ENCODE measurements around the gene SH3BP1.
"Not testable (repeated sequence)": the region's sequence is repeated elsewhere in the genome, so short reads cannot be mapped to it uniquely, and the experiment has no call there.

SH3BP1 gene

DNA sequence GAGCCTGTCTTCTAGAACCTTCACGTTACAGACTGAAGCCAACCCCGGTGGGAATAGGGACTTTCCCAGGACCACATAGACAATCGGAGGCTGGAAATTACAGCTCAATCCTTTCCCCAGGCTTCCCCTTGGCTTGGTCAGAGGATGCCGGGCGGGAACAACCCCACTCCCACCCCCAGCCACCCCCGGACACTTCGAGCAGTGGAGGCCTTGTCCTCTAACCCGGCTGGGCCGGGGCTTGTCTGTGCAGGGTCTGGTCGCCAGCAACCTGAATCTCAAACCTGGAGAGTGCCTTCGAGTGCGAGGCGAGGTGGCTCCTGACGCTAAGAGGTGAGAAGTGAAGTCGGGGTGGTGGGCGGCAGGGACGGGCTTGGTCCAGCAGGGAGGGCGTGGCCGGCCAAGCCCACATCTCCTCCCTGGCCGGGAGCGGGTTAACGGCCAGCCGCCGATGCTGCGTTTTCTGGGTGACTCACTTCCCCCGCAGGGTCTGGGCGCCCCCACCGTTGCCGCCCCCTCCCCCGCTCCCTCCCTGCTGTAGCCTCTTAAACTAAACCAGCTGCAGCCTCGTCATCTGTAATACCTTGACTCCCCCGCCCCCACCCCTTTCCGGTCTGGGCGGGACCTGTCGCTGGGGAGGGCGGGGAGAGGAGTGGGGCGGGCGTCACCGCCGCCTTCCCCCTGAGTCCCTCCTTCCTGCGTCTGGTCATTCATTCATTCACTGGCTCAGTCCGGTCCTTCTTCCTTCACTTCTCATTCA, 37.4 kb downstream of the SH3BP1 start:
- in situ Hi-C loops (cut with MboI; ENCODE audit: low sequenced_read_pairs): no loop called here

DNA sequence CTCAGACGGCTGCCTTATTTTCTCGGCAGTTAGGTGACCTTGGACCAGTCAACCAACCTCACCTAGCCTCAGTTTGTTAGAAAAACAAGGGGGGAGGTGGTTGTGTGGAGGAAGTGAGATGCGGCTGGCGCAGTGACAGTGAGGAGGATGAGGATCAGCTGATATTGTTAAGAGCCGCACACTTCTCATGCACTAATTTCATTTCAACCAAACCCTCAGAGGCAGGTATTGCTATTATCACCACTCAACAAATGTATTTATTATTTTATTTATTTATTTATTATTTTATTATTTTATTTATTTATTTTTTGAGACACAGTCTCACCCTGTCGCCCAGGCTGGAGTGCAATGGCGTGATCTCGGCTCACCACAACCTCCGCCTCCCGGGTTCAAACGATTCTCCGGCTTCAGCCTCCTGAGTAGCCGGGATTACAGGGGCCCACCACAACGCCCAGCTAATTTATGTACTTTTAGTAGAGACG, 38.1 kb downstream of the SH3BP1 start:
- in situ Hi-C loops (cut with MboI; ENCODE audit: low sequenced_read_pairs): no loop called here

DNA sequence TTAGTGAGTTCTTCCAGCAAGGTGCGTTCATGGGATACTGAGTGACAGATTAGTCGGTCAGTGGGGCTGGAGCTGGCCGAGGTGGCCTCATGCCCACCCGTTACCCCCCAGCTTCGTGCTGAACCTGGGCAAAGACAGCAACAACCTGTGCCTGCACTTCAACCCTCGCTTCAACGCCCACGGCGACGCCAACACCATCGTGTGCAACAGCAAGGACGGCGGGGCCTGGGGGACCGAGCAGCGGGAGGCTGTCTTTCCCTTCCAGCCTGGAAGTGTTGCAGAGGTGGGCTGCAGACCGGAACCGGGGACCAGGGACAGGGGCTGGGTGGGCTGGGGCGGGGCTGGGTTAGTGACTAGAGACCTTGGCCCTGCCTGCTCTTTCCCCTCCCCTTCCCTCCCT, 38.9 kb downstream of the SH3BP1 start:
- in situ Hi-C loops (cut with MboI; ENCODE audit: low sequenced_read_pairs): no loop called here

GRCh38 chr22:37679670-37680069, 40.2 kb downstream of the SH3BP1 start:
- in situ Hi-C loops (cut with MboI; ENCODE audit: low sequenced_read_pairs): no loop called here

- in situ Hi-C loops (cut with MboI; ENCODE audit: low sequenced_read_pairs): no loop called here
Measured at GRCh38 chr22:37680191-37680851, 40.9 kb downstream of the SH3BP1 start.

GRCh38 chr22:37681001-37681424, 41.5 kb downstream of the SH3BP1 start:
- in situ Hi-C loops (cut with MboI; ENCODE audit: low sequenced_read_pairs): no loop called here

- in situ Hi-C loops (cut with MboI; ENCODE audit: low sequenced_read_pairs): no loop called here
Measured at GRCh38 chr22:37681556-37682049, 42.1 kb downstream of the SH3BP1 start.

GRCh38 chr22:37684803-37685615, 45.5 kb downstream of the SH3BP1 start:
- in situ Hi-C loops (cut with MboI; ENCODE audit: low sequenced_read_pairs): no loop called here

DNA sequence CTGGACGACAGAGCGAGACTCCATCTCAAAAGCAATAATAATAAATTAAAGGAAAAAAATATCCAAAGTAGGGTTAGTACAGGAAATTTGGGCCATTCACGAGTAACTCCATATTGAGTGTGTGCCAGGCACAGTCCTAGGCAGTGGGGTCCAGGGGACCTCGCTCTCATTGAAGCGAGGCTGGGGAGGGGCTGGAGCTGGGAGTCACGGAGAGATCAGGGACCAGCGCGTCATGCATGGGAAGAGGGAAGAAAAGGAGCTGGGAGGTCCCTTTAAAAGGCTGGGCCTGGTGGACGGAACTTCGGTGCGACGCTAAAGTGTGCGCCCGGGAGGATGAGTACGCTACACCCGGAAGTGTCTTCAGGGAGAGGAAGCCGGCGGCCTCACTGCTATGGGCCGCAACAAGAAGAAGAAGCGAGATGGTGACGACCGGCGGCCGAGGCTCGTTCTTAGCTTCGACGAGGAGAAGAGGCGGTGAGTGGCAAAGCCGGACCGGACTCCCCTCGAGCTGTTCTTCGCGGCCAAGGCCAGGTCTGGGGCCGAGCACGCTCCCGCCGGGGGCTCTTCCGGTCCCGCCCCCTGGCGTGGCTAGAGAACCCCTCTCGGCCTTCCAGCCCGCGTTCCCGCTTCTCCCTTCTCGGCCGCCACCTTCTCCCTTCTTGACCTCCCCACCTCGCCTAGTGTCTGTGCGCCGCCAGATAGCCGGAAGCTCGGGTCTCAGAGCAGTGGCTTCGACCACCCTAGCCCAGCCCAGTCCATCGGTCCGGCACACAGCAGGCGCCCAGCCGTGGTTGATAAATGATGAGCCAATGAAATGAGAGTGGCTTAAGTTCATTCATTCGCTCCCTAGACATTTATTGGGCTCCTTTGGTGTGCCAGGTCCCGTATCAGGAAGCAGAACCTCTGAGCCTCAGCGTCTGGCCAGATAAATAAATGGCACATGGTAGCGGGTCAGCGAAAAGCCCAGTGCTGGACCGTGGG, 46.8 kb downstream of the SH3BP1 start, which contains the start of gene NOL12:
Gene NOL12 (plus strand): TSS at position 342 of the 981 bp plus-strand sequence. CDS start 50 bp downstream, at position 392.
- in situ Hi-C loops (cut with MboI; ENCODE audit: low sequenced_read_pairs): no loop called here

- in situ Hi-C loops (cut with MboI; ENCODE audit: low sequenced_read_pairs): no loop called here
Measured at GRCh38 chr22:37690407-37690806, 50.9 kb downstream of the SH3BP1 start.

GRCh38 chr22:37690901-37691504, 51.5 kb downstream of the SH3BP1 start:
- in situ Hi-C loops (cut with MboI; ENCODE audit: low sequenced_read_pairs): no loop called here

GRCh38 chr22:37692627-37693285, 53.3 kb downstream of the SH3BP1 start:
- in situ Hi-C loops (cut with MboI; ENCODE audit: low sequenced_read_pairs): no loop called here

DNA sequence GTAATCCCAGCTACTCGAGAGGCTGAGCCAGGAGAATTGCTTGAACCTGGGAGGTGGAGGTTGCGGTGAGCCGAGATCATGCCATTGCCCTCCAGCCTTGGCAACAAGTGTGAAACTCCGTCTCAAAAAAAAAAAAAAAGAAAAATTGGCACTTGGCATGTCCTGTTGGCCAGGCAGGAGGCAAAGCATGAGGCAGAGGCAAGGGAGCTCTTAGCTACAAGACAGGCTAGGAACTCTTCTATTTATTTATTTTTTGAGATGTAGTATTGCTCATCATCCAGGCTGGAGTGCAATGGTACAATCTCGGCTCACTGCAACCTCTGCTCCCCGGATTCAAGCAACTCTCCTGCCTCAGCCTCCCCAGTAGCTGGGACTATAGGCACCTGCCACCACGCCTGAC, 54.7 kb downstream of the SH3BP1 start:
- in situ Hi-C loops (cut with MboI; ENCODE audit: low sequenced_read_pairs): not testable (repeated sequence)

GRCh38 chr22:37696260-37696656, 56.8 kb downstream of the SH3BP1 start:
- in situ Hi-C loops (cut with MboI; ENCODE audit: low sequenced_read_pairs): not testable (repeated sequence)

GRCh38 chr22:37696657-37697537, 57.4 kb downstream of the SH3BP1 start, which contains the start of gene TRIOBP:
TSS of gene TRIOBP (plus strand) at chr22:37697048. CDS start at chr22:37701366, 4,318 bp downstream.
- in situ Hi-C loops (cut with MboI; ENCODE audit: low sequenced_read_pairs): no loop called here

- in situ Hi-C loops (cut with MboI; ENCODE audit: low sequenced_read_pairs): no loop called here
Measured at GRCh38 chr22:37697538-37697835, 58.0 kb downstream of the SH3BP1 start.

GRCh38 chr22:37701141-37701786, 61.8 kb downstream of the SH3BP1 start:
- in situ Hi-C loops (cut with MboI; ENCODE audit: low sequenced_read_pairs): no loop called here

- in situ Hi-C loops (cut with MboI; ENCODE audit: low sequenced_read_pairs): no loop called here
Measured at GRCh38 chr22:37703906-37704305, 64.4 kb downstream of the SH3BP1 start.

Data from HL-60/S4 treated with phorbol 12-myristate 13-acetate at 8.2 ng/mL for 4 days and 3 days (cell line).